Liver (tissue), 3 donors: ENCODE data around the gene GPR157.

Source experiments
- EGR1 ChIP-seq, 2 donors: IDR thresholded peaks; 2 replicates each; pipeline ENCODE4 v1.6.1; 2016 to 2018; ENCODE audit warnings: antibody characterized with exemption in 2 of 2, low read depth in 2 of 2
- FOXA1 ChIP-seq: IDR thresholded peaks from 2 replicates; pipeline ENCODE4 v1.6.1; 2016; ENCODE audit warnings: antibody characterized with exemption
- FOXA2 ChIP-seq: IDR thresholded peaks from 2 replicates; pipeline ENCODE4 v1.6.1; 2016; ENCODE audit warnings: antibody characterized with exemption
- GABPA ChIP-seq, 2 donors: IDR thresholded peaks in 1 of 2; conservative IDR thresholded peaks in 1 of 2; 2 replicates each; pipeline ENCODE4 v1.6.1; 2016; ENCODE audit warnings: antibody characterized with exemption in 2 of 2, mild to moderate bottlenecking in 1 of 2, moderate library complexity in 1 of 2
- HNF4A ChIP-seq, 2 donors: conservative IDR thresholded peaks; 2 replicates each; pipeline ENCODE4 v1.6.1; 2016; ENCODE audit warnings: antibody characterized with exemption in 2 of 2, mild to moderate bottlenecking in 2 of 2
- JUND ChIP-seq, 2 donors: IDR thresholded peaks; 2 replicates each; pipeline ENCODE4 v1.6.1; 2016; ENCODE audit warnings: antibody characterized with exemption in 2 of 2
- RAD21 ChIP-seq, 2 donors: IDR thresholded peaks; 2 replicates each; pipeline ENCODE4 v1.6.1; 2016; ENCODE audit warnings: antibody characterized with exemption in 2 of 2, mild to moderate bottlenecking in 2 of 2
- SP1 ChIP-seq: IDR thresholded peaks from 2 replicates; pipeline ENCODE4 v1.6.1; 2018; ENCODE audit warnings: antibody characterized with exemption, mild to moderate bottlenecking
- TAF1 ChIP-seq: conservative IDR thresholded peaks from 2 replicates; pipeline ENCODE4 v1.6.1; 2016; ENCODE audit warnings: antibody characterized with exemption, mild to moderate bottlenecking
- YY1 ChIP-seq: IDR thresholded peaks from 2 replicates; pipeline ENCODE4 v1.6.1; 2016; ENCODE audit warnings: antibody characterized with exemption, mild to moderate bottlenecking
- TF ChIP-seq, protein P1 (sequence below): fragments of 150-350 bp; IDR thresholded peaks from 2 replicates; pipeline ENCODE4 v1.5.1; 2017; ENCODE audit warnings: improper control_type of control experiment, low read depth, low read length; ENCODE audit not compliant: missing input control
- TF ChIP-seq, protein P2 (sequence below): IDR thresholded peaks from 2 replicates; pipeline ENCODE4 v1.6.1; 2016; ENCODE audit warnings: antibody characterized with exemption
- TF ChIP-seq, protein P3 (sequence below): IDR thresholded peaks from 2 replicates; pipeline ENCODE4 v1.6.1; 2016; ENCODE audit warnings: antibody characterized with exemption, mild to moderate bottlenecking
- TF ChIP-seq, protein P4 (sequence below): IDR thresholded peaks from 2 replicates; pipeline ENCODE4 v1.6.1; 2016; ENCODE audit warnings: antibody characterized with exemption
- donor health status: healthy.
- donor health status: healthy.

DNA sequence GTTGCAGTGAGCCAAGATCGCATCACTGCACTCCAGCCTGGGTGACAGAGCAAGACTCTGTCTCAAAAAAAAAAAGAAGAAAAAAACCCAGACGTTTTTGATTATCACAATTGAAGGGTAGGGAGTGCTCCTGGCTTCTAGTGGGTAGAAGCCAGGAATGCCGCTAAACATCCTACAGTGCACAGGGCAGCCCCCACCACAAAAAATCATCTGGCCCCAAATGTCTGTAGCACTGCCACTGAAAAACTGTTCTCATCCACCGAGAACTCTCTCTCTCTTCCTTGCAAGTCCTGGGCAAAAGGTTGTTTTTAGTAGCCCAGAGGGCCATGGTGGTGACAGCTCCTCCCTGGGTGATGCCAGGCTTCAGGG lies 35.6 kb upstream of the GPR157 start:
- TF ChIP-seq, protein P1, sequence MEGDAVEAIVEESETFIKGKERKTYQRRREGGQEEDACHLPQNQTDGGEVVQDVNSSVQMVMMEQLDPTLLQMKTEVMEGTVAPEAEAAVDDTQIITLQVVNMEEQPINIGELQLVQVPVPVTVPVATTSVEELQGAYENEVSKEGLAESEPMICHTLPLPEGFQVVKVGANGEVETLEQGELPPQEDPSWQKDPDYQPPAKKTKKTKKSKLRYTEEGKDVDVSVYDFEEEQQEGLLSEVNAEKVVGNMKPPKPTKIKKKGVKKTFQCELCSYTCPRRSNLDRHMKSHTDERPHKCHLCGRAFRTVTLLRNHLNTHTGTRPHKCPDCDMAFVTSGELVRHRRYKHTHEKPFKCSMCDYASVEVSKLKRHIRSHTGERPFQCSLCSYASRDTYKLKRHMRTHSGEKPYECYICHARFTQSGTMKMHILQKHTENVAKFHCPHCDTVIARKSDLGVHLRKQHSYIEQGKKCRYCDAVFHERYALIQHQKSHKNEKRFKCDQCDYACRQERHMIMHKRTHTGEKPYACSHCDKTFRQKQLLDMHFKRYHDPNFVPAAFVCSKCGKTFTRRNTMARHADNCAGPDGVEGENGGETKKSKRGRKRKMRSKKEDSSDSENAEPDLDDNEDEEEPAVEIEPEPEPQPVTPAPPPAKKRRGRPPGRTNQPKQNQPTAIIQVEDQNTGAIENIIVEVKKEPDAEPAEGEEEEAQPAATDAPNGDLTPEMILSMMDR: no peak
- TF ChIP-seq HNF4A (conservative IDR thresholded peaks at IDR 0.05) (no peak), TAF1 (no peak), GABPA (IDR thresholded peaks at IDR 0.05 in 1 of 2, conservative IDR thresholded peaks at IDR 0.05 in 1 of 2) (no peak), YY1 (no peak), EGR1 (IDR thresholded peaks at IDR 0.05; ENCODE audit: low read depth in 2 of 2) (no peak), JUND (IDR thresholded peaks at IDR 0.05) (no peak), RAD21 (IDR thresholded peaks at IDR 0.05) (no peak), SP1 (no peak), FOXA1 (no peak), FOXA2 (no peak)
- TF ChIP-seq, protein P2, sequence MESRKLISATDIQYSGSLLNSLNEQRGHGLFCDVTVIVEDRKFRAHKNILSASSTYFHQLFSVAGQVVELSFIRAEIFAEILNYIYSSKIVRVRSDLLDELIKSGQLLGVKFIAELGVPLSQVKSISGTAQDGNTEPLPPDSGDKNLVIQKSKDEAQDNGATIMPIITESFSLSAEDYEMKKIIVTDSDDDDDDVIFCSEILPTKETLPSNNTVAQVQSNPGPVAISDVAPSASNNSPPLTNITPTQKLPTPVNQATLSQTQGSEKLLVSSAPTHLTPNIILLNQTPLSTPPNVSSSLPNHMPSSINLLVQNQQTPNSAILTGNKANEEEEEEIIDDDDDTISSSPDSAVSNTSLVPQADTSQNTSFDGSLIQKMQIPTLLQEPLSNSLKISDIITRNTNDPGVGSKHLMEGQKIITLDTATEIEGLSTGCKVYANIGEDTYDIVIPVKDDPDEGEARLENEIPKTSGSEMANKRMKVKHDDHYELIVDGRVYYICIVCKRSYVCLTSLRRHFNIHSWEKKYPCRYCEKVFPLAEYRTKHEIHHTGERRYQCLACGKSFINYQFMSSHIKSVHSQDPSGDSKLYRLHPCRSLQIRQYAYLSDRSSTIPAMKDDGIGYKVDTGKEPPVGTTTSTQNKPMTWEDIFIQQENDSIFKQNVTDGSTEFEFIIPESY: no peak
- TF ChIP-seq, protein P3, sequence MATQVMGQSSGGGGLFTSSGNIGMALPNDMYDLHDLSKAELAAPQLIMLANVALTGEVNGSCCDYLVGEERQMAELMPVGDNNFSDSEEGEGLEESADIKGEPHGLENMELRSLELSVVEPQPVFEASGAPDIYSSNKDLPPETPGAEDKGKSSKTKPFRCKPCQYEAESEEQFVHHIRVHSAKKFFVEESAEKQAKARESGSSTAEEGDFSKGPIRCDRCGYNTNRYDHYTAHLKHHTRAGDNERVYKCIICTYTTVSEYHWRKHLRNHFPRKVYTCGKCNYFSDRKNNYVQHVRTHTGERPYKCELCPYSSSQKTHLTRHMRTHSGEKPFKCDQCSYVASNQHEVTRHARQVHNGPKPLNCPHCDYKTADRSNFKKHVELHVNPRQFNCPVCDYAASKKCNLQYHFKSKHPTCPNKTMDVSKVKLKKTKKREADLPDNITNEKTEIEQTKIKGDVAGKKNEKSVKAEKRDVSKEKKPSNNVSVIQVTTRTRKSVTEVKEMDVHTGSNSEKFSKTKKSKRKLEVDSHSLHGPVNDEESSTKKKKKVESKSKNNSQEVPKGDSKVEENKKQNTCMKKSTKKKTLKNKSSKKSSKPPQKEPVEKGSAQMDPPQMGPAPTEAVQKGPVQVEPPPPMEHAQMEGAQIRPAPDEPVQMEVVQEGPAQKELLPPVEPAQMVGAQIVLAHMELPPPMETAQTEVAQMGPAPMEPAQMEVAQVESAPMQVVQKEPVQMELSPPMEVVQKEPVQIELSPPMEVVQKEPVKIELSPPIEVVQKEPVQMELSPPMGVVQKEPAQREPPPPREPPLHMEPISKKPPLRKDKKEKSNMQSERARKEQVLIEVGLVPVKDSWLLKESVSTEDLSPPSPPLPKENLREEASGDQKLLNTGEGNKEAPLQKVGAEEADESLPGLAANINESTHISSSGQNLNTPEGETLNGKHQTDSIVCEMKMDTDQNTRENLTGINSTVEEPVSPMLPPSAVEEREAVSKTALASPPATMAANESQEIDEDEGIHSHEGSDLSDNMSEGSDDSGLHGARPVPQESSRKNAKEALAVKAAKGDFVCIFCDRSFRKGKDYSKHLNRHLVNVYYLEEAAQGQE: no peak
- TF ChIP-seq, protein P4, sequence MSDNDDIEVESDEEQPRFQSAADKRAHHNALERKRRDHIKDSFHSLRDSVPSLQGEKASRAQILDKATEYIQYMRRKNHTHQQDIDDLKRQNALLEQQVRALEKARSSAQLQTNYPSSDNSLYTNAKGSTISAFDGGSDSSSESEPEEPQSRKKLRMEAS: no peak
